Neural cell (in vitro differentiated cells): Measurements from ENCODE around the gene PLEKHG3. TPM values are rescaled to one million over a fixed set of nuclear protein-coding genes. Genes with fewer than 3 reads are reported as not detected.
A peak's percentile ranks its signal among the peaks of the same experiment; 100 is the strongest.

ENCODE experiments used
- H2AFZ ChIP-seq: fragments of 200-600, 300-800 bp; sonication (generic), shearing (Covaris generic); 2 replicates; pipeline ENCODE4 v1.6.0; 2014; ENCODE audit warnings: low read depth, mild to moderate bottlenecking, antibody characterized with exemption, low read length, moderate library complexity
- H3F3A ChIP-seq: fragments of 200-600 bp; shearing (Covaris generic); 2 replicates; pipeline ENCODE4 v1.6.1; 2016; ENCODE audit warnings: mild to moderate bottlenecking, moderate library complexity, mixed read lengths, antibody characterized with exemption, low read length; ENCODE audit not compliant: insufficient read depth, poor library complexity, severe bottlenecking
- H3K27ac ChIP-seq: fragments of 200-600, 300-800 bp; sonication (generic), shearing (Covaris generic); 2 replicates; pipeline ENCODE4 v1.5.1; 2014; ENCODE audit warnings: mild to moderate bottlenecking, low read length, moderate library complexity
- H3K27me3 ChIP-seq: fragments of 300-800, 200-600 bp; sonication (generic), shearing (Covaris generic); 2 replicates; pipeline ENCODE4 v1.6.0; 2014; ENCODE audit warnings: mild to moderate bottlenecking, low read depth, low read length, moderate library complexity; ENCODE audit not compliant: insufficient read depth
- H3K36me3 ChIP-seq: fragments of 300-800, 200-600 bp; sonication (generic), shearing (Covaris generic); 2 replicates; pipeline ENCODE4 v1.5.1; 2014; ENCODE audit warnings: mild to moderate bottlenecking, antibody characterized with exemption, low read length, moderate library complexity; ENCODE audit not compliant: insufficient read depth
- H3K4me2 ChIP-seq: fragments of 300-800, 200-600 bp; sonication (generic), shearing (Covaris generic); 2 replicates; pipeline ENCODE4 v1.6.0; 2014; ENCODE audit warnings: mild to moderate bottlenecking, low read length
- H3K4me3 ChIP-seq: fragments of 300-800, 200-600 bp; sonication (generic), shearing (Covaris generic); 2 replicates; pipeline ENCODE4 v1.5.1; 2014; ENCODE audit warnings: mild to moderate bottlenecking, low read length, moderate library complexity
- H3K79me2 ChIP-seq: fragments of 200-600 bp; shearing (Covaris generic); replicated peaks from 2 replicates; pipeline ENCODE4 v1.6.0; 2014; ENCODE audit warnings: mild to moderate bottlenecking, low read length, moderate library complexity; ENCODE audit not compliant: insufficient read depth
- H3K9ac ChIP-seq: fragments of 300-800, 200-600 bp; sonication (generic), shearing (Covaris generic); 2 replicates; pipeline ENCODE4 v1.6.1; 2016; ENCODE audit warnings: mild to moderate bottlenecking, low read length, mixed read lengths
- H3K9me2 ChIP-seq: fragments of 200-600 bp; shearing (Covaris generic); 2 replicates; pipeline ENCODE4 v1.6.1; 2016; ENCODE audit warnings: mild to moderate bottlenecking, low read length, mixed read lengths; ENCODE audit not compliant: insufficient read depth
- H3K9me3 ChIP-seq: fragments of 200-600, 300-800 bp; sonication (generic), shearing (Covaris generic); 2 replicates; pipeline ENCODE4 v1.6.1; 2016; ENCODE audit warnings: mild to moderate bottlenecking, mixed run types, low read length, moderate library complexity, mixed read lengths
- H4K20me1 ChIP-seq: fragments of 200-600 bp; shearing (Covaris generic); 2 replicates; pipeline ENCODE4 v1.6.1; 2016; ENCODE audit warnings: mild to moderate bottlenecking, mixed run types; ENCODE audit not compliant: insufficient read depth
- EP300 ChIP-seq: fragments of 450-650 bp; conservative IDR thresholded peaks from 2 replicates; pipeline ENCODE4 v1.6.1; 2014; ENCODE audit warnings: antibody characterized with exemption, mild to moderate bottlenecking, moderate library complexity; ENCODE audit not compliant: poor library complexity, severe bottlenecking
- EZH2 ChIP-seq: fragments of 200-600, 300-800 bp; shearing (Covaris generic), sonication (generic); IDR thresholded peaks from 2 replicates; pipeline ENCODE4 v1.6.1; 2014; ENCODE audit warnings: antibody characterized with exemption, low read length, borderline replicate concordance, mild to moderate bottlenecking; ENCODE audit not compliant: insufficient read depth, poor library complexity, severe bottlenecking
- MXI1 ChIP-seq: fragments of 450-650 bp; conservative IDR thresholded peaks from 2 replicates; pipeline ENCODE4 v1.6.1; 2014; ENCODE audit warnings: antibody characterized with exemption, mild to moderate bottlenecking; ENCODE audit not compliant: poor library complexity, severe bottlenecking
- POLR2AphosphoS5 ChIP-seq: IDR thresholded peaks from 2 replicates; pipeline ENCODE4 v1.6.1; 2012
- RAD21 ChIP-seq: fragments of 450-650 bp; conservative IDR thresholded peaks from 2 replicates; pipeline ENCODE4 v1.6.1; 2014; ENCODE audit warnings: antibody characterized with exemption, mild to moderate bottlenecking, moderate library complexity
- REST ChIP-seq: IDR thresholded peaks from 2 replicates; pipeline ENCODE4 v1.6.1; 2012; ENCODE audit warnings: borderline replicate concordance
- SMC3 ChIP-seq: fragments of 450-650 bp; conservative IDR thresholded peaks from 2 replicates; pipeline ENCODE4 v1.6.1; 2014; ENCODE audit warnings: antibody characterized with exemption, mild to moderate bottlenecking, moderate library complexity; ENCODE audit not compliant: poor library complexity
- TAF1 ChIP-seq: IDR thresholded peaks from 2 replicates; pipeline ENCODE4 v1.6.1; 2012; ENCODE audit warnings: low read depth
- polyA plus RNA-seq: library from polyadenylated mRNA; depleted of rRNA; stranded (reverse); fragments of >200 nt; gene quantifications from 2 replicates; pipeline ENCODE4 v1.2.3, GENCODE V29; 2014
- TF ChIP-seq, protein P1 (sequence below): fragments of 450-650 bp; IDR thresholded peaks from 2 replicates; pipeline ENCODE4 v1.5.1; 2014; ENCODE audit warnings: antibody characterized with exemption, mild to moderate bottlenecking, moderate library complexity; ENCODE audit not compliant: poor library complexity, severe bottlenecking

PLEKHG3 gene
- polyA plus RNA-seq, 1 donor from 2014 or later = 15.8 TPM

- Histone ChIP-seq H2AFZ (no peak overlapping the region), H3F3A (no peaks in the 10 kb centered on the region), H3K27ac (no peak overlapping the region), H3K9me2 (no peaks in the 10 kb centered on the region), H3K4me3 (peak overlapping the region; percentile 50), H3K9ac (no peak overlapping the region), H3K36me3 (no peaks in the 10 kb centered on the region), H4K20me1 (no peaks in the 10 kb centered on the region), H3K4me2 (no peak overlapping the region), H3K9me3 (peaks cover 6% of the 10 kb centered on the region), H3K27me3 (no peaks in the 10 kb centered on the region), H3K79me2 (peaks cover 39% of the 10 kb centered on the region)
- no peak for TF ChIP-seq RAD21
- TF ChIP-seq EZH2 = no peak
- TF ChIP-seq REST = no peak
- no peak for TF ChIP-seq EP300
- TF ChIP-seq, protein P1, sequence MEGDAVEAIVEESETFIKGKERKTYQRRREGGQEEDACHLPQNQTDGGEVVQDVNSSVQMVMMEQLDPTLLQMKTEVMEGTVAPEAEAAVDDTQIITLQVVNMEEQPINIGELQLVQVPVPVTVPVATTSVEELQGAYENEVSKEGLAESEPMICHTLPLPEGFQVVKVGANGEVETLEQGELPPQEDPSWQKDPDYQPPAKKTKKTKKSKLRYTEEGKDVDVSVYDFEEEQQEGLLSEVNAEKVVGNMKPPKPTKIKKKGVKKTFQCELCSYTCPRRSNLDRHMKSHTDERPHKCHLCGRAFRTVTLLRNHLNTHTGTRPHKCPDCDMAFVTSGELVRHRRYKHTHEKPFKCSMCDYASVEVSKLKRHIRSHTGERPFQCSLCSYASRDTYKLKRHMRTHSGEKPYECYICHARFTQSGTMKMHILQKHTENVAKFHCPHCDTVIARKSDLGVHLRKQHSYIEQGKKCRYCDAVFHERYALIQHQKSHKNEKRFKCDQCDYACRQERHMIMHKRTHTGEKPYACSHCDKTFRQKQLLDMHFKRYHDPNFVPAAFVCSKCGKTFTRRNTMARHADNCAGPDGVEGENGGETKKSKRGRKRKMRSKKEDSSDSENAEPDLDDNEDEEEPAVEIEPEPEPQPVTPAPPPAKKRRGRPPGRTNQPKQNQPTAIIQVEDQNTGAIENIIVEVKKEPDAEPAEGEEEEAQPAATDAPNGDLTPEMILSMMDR = no peak
- no peak for TF ChIP-seq POLR2AphosphoS5
- no peak for TF ChIP-seq MXI1
- TF ChIP-seq TAF1 = no peak
- no peak for TF ChIP-seq SMC3
These were observed 11.0 kb downstream of the PLEKHG3 start for GRCh38 chr14:64715146-64715627.

DNA sequence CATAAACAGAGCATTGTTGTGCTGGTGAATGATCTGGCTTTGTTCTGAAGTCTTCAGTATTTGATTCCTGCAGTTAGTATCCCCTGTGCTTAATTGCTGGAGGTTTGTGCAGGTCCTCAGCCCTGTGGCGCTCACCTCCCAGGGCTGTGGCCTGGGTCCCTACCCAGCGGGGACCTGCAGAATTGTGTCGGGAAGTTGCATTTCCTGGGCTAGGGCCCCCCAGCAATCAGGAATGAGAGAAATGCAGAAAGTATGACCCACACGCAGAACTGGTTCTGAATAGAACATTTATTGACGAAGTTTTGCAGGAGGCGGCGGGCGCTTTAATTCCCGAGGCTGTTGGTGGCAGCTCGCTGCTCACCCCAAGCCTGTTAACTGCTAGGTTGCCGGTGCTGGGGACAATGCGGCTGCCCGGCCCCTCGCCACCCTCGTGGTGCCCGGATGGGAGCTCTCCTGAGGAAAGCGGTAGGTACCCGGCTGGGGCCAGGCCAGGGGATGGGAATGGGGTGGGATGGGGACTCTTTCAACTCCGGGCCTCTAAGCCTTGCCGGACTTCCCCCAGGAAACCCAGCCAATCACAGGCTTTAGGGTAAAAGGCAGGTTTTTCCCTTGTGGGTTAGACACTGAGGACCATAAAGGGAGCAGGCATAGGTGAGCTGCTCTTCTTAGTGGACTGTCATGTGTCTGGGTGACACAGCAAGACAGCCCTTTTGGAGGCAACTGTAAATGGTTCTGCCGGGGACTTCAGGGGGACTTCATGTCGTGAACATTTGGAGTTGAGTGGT lies 11.6 kb downstream of the PLEKHG3 start:
- H3K27ac ChIP-seq = no peak overlapping the region
- peak overlapping the region; percentile 50 for H3K4me3 ChIP-seq

More for the DNA sequence above, 11.6 kb downstream of the PLEKHG3 start:
- Histone ChIP-seq H3K36me3 (no peaks in the 10 kb centered on the region), H3K27me3 (no peaks in the 10 kb centered on the region), H3K9ac (no peak overlapping the region), H3K9me3 (peaks cover 6% of the 10 kb centered on the region), H3K79me2 (peaks cover 34% of the 10 kb centered on the region), H3K9me2 (no peaks in the 10 kb centered on the region), H3K4me2 (no peak overlapping the region), H2AFZ (no peak overlapping the region), H4K20me1 (no peaks in the 10 kb centered on the region), H3F3A (no peaks in the 10 kb centered on the region)
- TF ChIP-seq RAD21 = no peak
